Hepatocyte (in vitro differentiated cells): ENCODE data around the gene ZFR2.

ENCODE experiments used
- EZH2 ChIP-seq: fragments of 200-600 bp; sonication (generic); IDR thresholded peaks from 2 replicates; pipeline ENCODE4 v1.6.1; 2016; ENCODE audit warnings: antibody characterized with exemption, mild to moderate bottlenecking, borderline replicate concordance
- TF ChIP-seq, protein P1 (sequence below): fragments of 200-600 bp; sonication (generic); IDR thresholded peaks from 2 replicates; pipeline ENCODE4 v1.5.1; 2016; ENCODE audit warnings: antibody characterized with exemption, mild to moderate bottlenecking; ENCODE audit not compliant: poor library complexity

DNA sequence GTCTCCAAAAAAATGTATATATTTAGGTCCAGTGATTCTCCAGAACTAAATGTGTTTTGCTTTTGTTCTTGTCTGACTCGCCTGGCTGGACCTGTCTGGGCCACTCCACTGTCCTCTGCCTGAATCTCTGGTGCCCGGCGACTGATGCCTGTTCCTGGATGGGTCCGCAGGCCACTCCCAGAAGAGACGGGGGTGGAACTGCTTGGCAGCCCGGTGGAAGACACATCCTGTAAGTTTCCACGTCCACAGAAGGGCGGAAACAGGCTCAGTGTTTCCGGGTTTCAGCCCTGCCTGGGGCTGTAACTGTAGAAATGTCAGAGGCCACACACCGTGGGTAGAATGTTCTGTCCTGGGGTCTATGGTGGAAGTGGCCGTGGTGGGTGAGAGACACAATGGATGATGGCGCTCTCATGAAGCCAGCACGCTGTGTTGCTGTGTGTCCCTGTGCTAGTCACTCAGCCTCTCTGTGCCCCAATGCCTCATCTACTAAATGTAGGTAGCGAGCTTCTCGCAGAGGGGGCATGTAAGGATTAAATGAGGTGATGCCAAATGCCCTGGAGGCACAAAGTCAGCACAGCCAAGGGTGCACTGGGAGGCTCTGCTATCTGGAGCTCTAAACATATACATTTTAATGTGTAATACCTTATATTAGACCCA is 33.6 kb upstream of the ZFR2 start:
- no peak for TF ChIP-seq EZH2
- TF ChIP-seq, protein P1, sequence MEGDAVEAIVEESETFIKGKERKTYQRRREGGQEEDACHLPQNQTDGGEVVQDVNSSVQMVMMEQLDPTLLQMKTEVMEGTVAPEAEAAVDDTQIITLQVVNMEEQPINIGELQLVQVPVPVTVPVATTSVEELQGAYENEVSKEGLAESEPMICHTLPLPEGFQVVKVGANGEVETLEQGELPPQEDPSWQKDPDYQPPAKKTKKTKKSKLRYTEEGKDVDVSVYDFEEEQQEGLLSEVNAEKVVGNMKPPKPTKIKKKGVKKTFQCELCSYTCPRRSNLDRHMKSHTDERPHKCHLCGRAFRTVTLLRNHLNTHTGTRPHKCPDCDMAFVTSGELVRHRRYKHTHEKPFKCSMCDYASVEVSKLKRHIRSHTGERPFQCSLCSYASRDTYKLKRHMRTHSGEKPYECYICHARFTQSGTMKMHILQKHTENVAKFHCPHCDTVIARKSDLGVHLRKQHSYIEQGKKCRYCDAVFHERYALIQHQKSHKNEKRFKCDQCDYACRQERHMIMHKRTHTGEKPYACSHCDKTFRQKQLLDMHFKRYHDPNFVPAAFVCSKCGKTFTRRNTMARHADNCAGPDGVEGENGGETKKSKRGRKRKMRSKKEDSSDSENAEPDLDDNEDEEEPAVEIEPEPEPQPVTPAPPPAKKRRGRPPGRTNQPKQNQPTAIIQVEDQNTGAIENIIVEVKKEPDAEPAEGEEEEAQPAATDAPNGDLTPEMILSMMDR: no peak
